ENCODE data around the gene LHFPL2.

Gene LHFPL2

DNA sequence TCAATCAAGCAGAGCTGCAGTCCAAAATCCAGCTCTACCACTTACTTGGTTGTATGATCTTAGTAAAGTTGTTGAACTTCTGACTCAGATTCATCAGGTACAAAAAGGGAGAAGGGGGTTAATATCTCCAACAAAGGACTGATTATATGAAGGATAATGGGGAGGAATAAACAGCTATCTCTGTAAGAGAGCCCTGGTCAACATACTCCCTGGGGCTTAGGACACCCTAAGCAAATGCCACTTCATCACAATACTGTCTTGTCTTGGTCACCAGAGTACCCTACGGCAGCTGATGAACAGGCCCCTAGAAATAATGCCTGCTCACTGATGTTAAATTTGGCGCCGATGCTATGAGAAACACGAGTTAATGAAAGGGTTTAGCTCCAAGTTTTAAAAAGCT lies 34.8 kb downstream of the LHFPL2 start:
- DNase-seq: no peak

DNA sequence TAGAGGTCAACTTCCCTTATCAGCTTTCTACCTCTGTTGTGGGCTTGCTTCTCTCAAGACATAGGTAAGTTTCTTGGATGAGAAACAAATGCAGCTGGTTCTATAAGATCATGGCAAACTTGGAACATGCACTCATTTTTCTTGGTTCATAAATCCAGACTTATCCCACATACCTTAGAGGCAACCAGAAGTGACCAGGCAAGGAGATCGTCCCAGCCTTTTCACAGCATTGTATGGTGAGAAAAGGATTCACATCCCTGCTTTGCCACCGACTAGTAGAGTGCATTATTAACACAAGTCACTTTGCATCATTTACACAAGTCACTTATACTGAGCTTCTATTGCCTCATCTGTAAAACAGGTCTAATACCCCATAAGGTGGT lies 35.4 kb downstream of the LHFPL2 start:
- DNase-seq: no peak

DNA sequence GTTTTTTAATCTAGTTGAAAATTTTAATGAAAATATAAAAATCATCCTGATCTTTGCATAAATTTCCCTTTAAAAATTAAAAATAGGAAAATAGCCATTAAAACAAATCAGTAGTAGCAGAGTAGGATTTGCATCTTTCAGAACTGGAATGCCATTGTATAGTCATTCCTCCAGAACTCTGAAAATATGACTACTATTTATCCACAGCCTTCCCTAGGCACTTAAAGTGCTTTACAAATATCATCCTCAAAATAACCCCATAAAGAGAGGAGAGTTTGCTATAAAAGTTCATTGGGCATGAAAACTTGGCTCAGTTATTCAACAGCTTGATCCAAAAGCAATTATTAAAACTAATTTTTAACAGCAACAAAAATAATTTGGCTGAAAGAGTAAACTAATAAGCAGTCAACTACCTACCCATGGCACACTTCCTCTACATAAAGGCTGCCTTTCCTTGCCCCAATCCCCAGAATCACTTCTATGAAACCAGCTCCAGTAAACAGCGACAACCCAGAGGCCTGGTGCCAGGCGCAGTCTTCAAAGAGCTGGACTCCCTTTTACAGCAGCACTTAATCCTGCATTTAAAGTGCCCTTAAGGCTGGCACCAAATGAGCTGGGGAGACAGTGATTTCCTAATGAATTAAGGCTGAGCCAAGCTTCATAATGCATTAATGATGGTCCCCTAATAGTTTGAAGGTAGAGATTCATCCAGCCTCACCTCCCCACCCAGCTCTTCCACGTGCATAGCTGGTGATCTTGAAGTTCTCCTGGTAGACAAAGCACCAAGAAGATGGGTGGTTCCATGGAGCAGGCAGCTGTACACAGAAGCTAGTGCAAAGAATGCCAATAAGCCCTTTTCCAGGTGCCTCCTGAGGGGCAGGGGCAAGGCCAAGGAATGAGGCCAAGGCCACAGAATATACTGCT lies 36.1 kb downstream of the LHFPL2 start:
- DNase-seq: no peak

DNA sequence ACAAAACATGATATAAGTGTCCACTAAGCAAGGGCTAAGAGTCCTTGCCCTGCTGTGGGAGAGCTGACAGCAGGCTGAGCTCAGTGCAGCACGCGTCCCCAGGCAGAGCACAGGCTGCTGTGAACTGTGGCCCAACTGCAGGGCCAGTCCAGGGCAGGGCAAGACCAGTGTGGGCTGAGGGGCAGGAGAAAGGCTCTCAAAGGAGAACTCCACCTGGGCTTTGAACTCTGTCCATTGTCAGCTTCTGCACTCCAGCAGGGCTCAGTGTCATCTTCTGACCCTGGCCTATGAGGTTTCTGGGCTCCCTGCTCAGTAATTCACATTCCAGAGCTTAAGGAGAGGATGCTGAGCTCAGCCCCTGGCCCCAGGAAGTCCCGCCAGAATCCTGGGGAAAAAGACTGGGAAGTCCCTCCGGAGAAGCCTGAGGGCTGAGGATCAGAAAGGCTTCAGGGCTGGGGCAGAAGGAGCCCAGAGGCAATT lies 37.4 kb downstream of the LHFPL2 start:
- no peak for DNase-seq

DNA sequence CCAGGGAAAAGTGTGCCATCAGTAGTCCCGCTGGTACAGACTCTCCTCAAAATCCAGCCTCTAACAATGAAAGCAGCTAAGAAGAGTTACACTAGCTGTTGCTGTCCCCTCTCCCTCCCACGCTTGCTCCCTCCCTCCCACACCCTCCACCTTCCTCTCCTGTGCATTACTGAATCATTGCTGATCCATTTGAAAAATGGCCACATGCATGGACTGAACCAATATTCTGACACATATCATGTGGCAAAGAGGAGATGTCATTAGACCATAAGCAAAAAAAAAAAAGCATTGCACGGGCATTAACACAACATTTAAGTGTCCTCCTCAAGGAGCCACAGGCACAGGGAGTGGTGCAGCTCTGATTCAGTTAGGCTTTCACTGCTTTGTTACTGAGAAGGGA lies 37.9 kb downstream of the LHFPL2 start:
- no peak for DNase-seq

DNA sequence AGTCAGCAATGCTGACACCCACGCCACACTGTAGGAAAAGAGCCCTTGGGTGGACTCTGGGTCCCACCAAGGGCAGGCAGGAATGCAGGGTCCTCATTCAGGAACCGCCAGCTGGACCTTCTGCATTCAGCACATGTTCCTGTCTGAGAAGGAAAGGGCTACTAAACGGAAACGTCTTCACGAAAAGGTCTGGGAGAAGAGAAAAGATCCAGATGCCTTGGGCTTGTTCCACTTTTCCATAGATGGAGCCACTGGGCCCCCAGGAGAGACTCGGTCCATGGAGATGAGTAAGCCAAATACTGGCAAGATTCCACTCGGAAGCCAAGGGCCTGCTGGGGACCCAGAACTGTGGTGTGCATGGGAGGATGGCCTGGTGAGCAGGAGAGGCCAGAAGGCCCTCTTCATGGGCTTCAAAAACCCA lies 38.4 kb downstream of the LHFPL2 start:
- DNase-seq: no peak

DNA sequence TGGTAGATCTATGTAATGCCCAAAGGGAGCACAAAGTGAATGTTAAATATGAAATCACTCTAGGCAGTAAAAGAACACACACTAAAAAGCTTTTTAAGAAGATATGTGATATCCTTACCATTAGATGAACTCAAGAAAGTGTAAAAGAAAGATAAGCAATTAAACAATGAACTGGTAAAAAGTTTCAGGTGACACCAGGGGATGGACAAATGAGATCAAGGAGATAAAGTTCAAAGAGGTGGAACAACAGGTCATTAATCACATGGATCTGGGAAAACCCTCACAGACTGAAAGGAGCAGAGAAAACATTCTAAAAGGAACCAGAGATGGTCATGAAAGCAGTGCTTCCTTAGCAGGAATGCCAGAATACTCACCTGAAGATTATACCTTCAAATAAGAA lies 40.7 kb downstream of the LHFPL2 start:
- DNase-seq: no peak

DNA sequence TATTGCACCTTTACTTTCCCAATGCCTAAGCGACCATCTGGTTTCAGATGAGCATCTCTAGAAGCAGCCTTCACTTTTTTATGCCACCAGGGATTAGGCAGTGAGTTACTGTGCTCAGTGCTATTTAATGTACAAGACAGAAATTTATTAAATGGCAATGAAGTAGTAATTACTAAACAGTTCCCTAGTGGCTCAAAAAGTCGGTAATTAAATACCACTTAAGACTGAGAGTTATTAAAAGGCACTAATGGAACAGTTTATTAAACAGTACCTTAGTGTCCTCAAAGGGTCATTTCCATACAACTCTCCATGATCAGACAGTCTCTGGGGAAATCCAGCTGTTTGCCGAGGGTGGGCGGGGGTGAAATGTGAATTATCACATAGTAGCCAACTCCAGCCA lies 42.3 kb downstream of the LHFPL2 start:
- no peak for DNase-seq

DNA sequence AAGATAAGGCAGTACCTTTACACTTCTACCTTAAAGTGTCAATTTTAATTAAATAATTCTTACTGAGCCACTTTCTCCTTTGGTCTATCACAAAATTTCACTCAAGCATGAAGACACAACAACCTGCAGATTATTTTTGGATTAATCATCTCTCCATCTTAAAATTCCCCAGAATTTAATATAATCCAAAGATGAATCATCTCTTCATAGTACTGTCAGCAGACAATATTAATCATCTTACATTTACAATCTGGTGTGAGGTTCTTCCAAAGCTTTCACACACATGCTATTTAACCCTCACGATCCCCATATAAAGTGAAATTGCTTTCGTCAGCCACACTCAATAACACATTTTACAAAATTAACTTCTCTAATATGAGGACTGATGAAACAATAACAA lies 43.0 kb downstream of the LHFPL2 start:
- no peak for DNase-seq

DNA sequence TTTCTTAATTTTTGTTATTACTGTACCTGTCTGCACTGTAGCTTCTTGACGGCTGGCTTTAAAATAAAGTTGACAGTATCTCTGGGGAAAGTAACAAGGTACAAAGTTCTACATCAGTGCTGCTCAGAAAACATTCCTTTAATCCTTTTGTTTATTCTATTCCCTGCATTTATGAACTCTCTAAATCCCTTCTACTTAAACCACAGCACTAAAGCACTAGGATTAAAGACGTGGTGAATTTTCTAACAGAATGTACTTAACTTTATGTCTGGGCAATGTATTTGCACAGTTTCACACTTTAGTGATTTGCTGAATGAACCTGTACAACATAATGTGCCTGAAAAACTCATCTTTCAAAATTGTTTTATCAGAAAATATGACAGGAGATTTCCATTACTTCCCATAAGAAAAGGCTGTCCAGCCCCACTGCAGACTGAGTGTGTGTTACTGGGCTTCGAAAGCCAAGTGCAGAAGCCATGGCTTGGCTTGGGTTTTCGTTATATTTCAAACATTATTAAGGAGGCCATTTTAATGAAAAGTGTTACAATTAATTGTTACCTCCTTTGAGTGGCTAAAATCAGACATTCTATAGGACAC lies 43.8 kb downstream of the LHFPL2 start:
- DNase-seq: no peak

DNA sequence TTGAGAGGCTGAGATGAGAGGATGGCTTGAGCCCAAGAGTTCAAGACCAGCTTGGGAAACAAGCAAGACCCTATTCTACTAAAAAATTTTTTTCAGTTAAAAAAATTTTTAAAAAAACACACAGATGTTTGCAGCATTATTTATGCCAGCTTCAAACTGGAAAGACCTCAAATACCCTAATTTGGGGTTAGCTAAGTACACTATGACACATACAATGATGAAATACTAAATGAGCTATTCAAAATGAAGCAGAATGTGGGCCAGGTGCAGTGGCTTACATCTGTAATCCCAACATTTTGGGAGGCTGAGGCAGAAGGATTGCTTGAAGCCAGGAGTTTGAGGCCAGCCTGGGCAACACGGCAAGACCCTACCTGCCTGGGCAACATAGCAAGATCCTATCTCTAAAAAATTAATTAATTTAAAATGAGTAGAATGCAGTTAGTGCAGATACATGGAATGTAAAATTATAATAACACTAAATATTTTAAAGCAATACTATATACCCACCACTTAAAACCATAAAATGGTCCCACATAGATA lies 44.9 kb downstream of the LHFPL2 start:
- no peak for DNase-seq

DNA sequence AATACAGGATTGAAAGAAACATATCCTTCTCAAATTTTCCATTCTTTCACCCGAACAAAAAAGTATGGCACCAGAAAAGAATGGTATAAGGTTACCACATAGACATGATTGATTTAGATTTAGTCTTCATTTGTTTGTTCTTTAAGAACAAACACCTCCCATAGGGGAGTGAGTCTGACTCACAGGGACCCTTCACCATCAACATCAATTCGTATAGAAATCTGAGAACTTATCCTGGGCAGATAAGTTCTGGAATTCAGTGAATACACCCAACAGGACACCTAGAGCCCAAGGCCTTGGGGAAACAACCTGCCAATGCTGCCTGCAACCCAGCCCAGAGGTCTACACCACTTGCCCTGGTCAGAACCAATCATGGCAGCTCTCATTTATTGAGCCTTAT lies 46.2 kb downstream of the LHFPL2 start:
- DNase-seq: no peak

DNA sequence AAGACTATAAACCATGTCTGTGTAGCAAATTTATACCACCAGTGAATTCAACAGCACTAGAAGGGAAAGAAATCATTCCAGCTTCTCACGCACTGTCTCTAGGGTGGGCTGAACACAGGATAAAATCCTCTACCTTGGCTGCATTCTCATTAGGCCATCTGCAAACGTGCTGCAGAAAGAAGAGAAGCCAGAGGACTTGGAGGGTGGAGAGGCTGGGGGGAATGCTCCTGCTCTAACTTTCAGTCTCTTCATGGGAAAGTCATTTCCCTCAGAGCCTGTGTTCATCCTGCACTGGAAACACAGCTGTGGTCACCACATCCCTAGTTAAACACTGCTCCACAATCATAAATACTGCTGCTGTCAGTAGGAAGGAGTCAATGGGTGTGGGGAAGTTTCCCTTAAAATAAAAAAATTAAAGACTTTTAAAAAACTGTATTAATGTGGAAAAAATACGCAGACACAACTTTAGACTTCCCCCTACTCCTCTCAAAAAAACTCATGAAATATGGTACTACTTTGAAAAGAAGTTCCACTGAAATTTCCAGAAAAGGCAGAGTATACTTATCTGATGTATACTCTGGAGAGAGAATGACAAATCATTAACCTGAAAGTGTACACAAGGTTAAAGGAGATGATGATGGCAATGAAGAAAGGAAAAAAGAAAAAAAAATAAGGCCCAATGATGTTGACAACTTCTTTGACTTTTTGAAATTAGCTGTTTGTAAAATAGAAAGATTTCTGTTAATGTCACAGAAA lies 46.8 kb downstream of the LHFPL2 start:
- no peak for DNase-seq

DNA sequence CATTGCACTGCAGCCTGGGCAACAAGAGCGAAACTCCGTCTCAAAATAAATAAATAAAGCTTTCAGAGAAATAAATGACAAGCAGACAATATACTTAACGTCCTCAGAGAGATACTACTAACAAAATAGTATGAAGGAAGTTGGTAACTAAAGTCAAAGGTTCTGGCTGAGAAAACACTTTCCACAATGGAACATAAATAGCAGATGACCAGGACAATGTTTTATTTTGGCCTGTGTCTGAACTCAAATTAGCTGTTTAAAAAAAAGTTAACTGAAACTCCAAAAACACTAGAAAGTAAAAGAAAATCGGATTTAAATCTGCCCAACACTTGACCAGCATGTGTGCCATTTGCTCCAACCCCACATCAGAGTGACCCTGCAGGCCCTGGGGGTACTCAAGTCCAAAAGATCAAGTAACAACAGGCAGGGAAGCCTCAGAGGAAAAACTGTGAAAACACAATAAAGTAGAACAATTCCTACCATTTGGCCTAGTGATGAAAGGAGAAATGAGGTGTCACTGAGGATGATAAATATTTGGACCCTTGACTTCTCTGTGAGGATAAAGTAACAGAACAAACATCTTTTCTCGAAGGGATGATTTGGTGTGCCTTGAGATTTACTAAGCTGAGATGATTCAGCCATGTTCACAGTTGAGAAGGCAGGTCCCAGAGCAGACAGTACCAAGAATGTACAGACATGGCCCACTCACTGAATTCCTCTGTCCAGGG lies 47.7 kb downstream of the LHFPL2 start:
- no peak for DNase-seq

DNA sequence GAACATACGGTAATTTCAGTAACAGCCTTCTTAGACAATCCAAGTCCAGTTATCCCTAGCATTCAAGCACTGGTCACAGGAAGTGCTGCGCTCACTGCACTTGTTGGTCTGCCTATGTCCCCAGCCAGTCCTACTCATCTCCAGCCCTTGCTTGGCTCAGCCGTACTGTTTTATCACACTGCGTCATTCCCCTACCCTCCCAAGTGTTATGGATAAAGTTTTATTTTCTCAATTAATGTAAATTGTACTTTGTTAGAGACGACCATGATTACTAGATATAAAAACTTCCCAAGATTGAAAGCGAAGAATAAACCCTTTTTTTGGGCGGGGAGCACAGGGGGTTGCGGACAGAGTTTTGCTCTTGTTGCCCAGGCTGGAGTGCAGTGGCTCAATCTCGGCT lies 49.6 kb downstream of the LHFPL2 start:
- no peak for DNase-seq

DNA sequence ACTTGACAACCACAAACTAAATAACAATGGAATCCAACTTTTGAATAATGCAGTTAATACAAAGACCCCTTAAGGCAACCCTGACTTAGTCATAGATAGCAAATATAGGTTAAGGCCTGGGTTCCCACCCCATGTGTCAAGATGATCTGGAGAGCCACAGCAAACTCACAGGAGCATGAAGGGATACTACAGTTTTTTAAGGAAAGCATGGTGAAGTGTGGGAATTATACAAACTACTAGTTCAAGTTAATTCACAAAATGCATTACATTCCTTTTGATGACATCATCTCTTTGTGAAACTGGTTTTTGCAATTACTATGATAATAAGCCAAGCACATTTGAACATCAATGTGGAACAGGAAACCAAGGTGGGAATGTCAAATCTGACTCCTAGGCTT lies 50.6 kb downstream of the LHFPL2 start:
- DNase-seq: no peak

DNA sequence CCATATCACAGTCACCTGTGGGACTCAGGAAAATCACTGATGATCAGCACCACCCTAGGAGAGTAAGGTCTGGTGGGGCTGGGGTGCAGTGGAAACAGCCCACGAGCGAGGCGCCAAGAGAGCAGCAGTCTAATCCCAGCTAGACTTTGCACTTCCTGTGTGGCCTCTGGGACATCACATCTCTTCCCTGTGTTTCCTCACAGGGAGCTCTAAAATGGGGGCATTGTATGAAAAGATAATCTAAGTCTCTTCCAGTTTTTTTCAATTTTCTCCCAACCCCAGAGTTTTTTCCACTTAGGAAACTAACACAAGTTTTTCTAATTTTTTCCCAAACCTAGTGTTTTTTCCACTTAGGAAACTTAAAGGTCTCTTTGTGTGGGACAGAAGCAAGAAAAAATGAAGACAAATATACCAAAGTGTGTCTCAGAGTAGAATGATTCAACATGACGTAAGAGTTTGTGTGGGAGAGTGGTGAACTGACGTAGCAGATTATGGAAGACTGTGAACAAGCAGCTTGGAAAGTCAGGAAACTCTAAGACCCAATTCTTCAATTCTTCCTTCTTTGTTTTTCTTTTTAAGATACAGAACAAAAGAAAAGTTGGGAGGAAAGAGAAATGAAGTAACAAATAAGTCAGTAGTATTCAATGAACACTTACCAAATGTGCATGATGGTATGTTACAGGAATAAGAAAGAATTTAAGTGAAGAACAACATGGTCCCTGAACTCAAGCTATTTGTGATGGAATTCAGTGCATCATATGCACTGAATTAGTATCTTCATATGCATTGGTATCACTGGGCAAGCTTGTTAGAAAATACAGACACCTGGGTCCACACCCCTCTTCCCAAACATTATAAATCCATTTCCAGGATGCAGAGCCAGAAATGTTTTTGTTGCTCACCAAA lies 51.3 kb downstream of the LHFPL2 start:
- DNase-seq: no peak

DNA sequence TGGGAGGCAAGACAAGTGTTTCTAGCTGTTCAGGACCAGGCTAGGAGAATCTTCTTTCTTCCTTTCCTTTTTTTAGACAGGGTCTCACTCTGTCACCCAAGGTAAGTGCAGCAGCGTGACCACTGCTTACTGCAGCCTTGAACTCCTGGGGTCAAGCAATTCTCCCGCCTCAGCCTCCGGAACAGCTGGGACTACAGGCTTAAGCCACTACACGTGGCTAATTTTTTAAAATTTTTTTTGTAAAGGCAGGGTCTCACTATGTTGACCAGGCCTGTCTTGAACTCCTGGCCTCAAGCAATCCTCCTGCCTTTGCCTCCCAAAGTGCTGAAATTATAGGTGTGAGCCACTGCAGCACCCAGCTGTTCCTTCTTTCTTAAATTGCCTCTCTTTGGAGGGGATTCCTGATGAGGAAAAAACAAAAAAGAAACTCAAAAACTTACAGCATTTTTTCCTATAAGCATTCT lies 53.1 kb downstream of the LHFPL2 start:
- no peak for DNase-seq

DNA sequence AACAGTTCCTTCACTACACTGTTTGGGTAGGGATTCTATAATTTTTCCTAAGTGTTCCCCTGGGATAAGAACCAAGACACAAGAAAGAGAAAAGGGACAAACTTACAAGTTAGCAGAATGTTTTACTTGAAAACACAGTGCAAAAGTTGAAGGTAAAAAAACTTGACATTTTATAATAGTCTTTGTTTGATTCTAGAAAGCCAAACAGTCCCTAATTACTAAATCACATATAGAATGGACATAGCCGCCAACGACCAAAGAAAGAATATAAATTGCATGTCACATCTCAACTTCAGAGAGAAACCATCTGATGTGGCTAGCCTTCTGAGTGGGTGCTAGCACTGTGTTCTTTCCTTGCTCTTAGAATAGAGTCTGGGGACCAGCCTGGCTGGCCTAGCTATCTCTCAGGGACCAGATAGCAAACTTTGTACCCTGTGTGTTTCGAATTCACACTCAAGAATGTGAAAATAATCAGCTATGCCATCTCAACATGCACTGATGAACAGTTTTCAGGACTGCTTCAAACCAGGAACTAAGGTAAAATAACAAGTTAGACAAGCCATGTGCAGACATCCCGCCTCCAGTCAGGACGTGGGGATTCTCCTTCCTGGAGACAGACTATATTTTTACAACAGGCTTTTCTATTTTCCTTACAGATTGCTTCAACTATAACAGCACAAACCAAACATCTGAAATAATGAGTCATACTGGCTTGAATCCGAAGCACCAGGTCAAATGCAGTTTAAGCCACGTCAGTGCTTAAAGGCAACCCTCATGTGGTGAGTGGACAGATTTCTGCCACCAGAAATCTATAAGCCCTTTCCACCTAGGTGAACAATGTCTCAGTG lies 53.7 kb downstream of the LHFPL2 start:
- no peak for DNase-seq

DNA sequence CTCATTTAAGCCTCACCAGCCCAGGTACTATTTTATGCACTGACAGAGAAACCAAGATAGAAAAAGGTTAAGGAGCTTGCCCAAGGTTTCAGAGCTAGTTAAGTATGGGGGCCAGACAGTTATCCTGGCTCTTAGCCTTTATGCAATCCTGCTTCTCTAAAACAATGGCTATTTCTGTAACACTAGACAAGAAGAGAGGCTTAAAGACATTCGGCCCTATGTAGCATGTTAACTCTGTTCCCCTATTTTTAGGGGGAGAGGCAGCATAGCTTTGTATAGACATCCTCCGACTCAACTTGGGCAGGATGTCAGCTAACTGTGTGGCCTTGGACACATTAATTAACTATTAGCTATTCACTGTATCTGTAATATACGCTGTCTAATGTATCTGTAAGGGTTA lies 54.6 kb downstream of the LHFPL2 start:
- DNase-seq: no peak

DNA sequence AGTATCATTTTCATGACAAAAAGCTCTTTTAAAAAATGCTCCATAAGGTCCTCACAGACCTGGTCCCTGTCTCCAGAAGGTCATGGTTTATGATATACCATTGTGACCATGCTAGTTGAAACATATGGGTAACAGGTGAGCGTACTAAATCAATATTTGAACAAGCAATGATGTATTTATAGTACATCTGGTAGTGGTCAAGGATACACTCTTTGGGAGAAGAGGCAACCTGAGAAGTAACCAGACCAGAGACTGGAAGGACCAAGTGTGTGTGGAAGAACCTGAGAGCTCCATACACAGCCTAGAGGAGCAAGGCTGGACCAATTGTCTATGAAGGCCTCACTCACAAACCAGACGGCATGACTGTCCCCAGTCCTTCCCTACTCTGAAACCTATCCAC lies 55.1 kb downstream of the LHFPL2 start:
- DNase-seq: no peak

Measured in hematopoietic multipotent progenitor cell treated with erythropoietin and hydrocortisone succinate and interleukin-3 and kit ligand, for 6 days (in vitro differentiated cells).